K562 (cell line): ENCODE results near the gene TIMM8A. TPM values are rescaled to one million over a fixed set of nuclear protein-coding genes. Genes with fewer than 3 reads are reported as not detected.

ENCODE experiments used
- ARHGAP35 ChIP-seq: fragments of 450-650 bp; IDR thresholded peaks from 2 replicates; pipeline ENCODE4 v1.6.1; 2018; ENCODE audit not compliant: partially characterized antibody
- CBFA2T2 ChIP-seq: fragments of 450-650 bp; conservative IDR thresholded peaks from 2 replicates; pipeline ENCODE4 v1.6.1; 2017; ENCODE audit warnings: mild to moderate bottlenecking
- CXXC5 ChIP-seq: fragments of 250-450 bp; sonication (Bioruptor Pico); IDR thresholded peaks from 2 replicates; pipeline ENCODE4 v1.8.0; 2022; ENCODE audit warnings: inconsistent platforms, mild to moderate bottlenecking, moderate library complexity
- EWSR1 ChIP-seq: fragments of 450-650 bp; IDR thresholded peaks from 2 replicates; pipeline ENCODE4 v1.6.1; 2018; ENCODE audit warnings: borderline replicate concordance, mild to moderate bottlenecking, low read depth, moderate library complexity; ENCODE audit not compliant: partially characterized antibody
- KLF1 ChIP-seq: fragments of 450-650 bp; IDR thresholded peaks from 2 replicates; pipeline ENCODE4 v1.6.1; 2016; ENCODE audit warnings: missing genetic modification characterization, missing compliant biosample characterization
- MAFK ChIP-seq: IDR thresholded peaks from 2 replicates; pipeline ENCODE4 v1.6.1; 2011; ENCODE audit warnings: low read length, improper control_type of control experiment
- MECOM ChIP-seq: fragments of 250-450 bp; sonication (Bioruptor Pico); IDR thresholded peaks from 2 replicates; pipeline ENCODE4 v1.8.0; 2022; ENCODE audit warnings: inconsistent platforms
- MYNN ChIP-seq, 2 experiments: sonication (generic); formaldehyde crosslinking in 1 of 2; IDR thresholded peaks; 2 replicates each; pipeline versions ENCODE4 v1.5.0 to v1.6.1; 2016 to 2020; ENCODE audit warnings: antibody characterized with exemption in 1 of 2, missing genetic modification reagents in 1 of 2
- NFATC3 ChIP-seq: fragments of 450-650 bp; IDR thresholded peaks from 2 replicates; pipeline ENCODE4 v1.6.1; 2017; ENCODE audit warnings: mild to moderate bottlenecking
- PCBP2 ChIP-seq: fragments of 200-400 bp; formaldehyde crosslinking; IDR thresholded peaks from 2 replicates; pipeline ENCODE4 v1.6.1; 2018; ENCODE audit warnings: low read length, low read depth, mild to moderate bottlenecking, moderate library complexity; ENCODE audit not compliant: poor library complexity, severe bottlenecking
- POLR2AphosphoS5 ChIP-seq: IDR thresholded peaks from 2 replicates; pipeline ENCODE4 v1.6.1; 2011; ENCODE audit warnings: mild to moderate bottlenecking, low read depth, low read length, moderate library complexity; ENCODE audit not compliant: control insufficient read depth, insufficient read depth
- PYGO2 ChIP-seq: fragments of 450-650 bp; IDR thresholded peaks from 2 replicates; pipeline ENCODE4 v1.6.1; 2016; ENCODE audit warnings: mild to moderate bottlenecking, missing genetic modification characterization, moderate library complexity, missing compliant biosample characterization
- RBM15 ChIP-seq: fragments of 200-400 bp; formaldehyde crosslinking; IDR thresholded peaks from 2 replicates; pipeline ENCODE4 v1.6.1; 2018; ENCODE audit warnings: mild to moderate bottlenecking, low read length, moderate library complexity; ENCODE audit not compliant: insufficient read depth
- RBM39 ChIP-seq: fragments of 200-400 bp; formaldehyde crosslinking; optimal IDR thresholded peaks from 2 replicates; pipeline ENCODE3; 2018; ENCODE audit warnings: low read depth, low read length
- RCOR1 ChIP-seq, 2 experiments: IDR thresholded peaks; 2 replicates each; pipeline ENCODE4 v1.6.1; 2012; ENCODE audit warnings: low read depth in 2 of 2, low read length in 2 of 2, borderline replicate concordance in 1 of 2, improper control_type of control experiment in 1 of 2
- RFX1 ChIP-seq: fragments of 450-650 bp; IDR thresholded peaks from 2 replicates; pipeline ENCODE4 v1.6.1; 2016; ENCODE audit warnings: mild to moderate bottlenecking, moderate library complexity
- ZC3H4 ChIP-seq: sonication (generic); formaldehyde crosslinking; IDR thresholded peaks from 2 replicates; pipeline ENCODE4 v1.9.0; 2021; ENCODE audit warnings: missing genetic modification reagents, borderline replicate concordance
- ZFX ChIP-seq: sonication (generic); formaldehyde crosslinking; IDR thresholded peaks from 2 replicates; pipeline ENCODE4 v1.8.0; 2022; ENCODE audit warnings: mild to moderate bottlenecking, missing genetic modification reagents, moderate library complexity
- ZNF23 ChIP-seq: fragments of 250-450 bp; sonication (Bioruptor Pico); IDR thresholded peaks from 2 replicates; pipeline ENCODE4 v1.4.0; 2020; ENCODE audit warnings: mild to moderate bottlenecking
- ZNF561 ChIP-seq: fragments of 450-650 bp; formaldehyde crosslinking; conservative IDR thresholded peaks from 2 replicates; pipeline ENCODE4 v1.4.0; 2020; ENCODE audit warnings: mild to moderate bottlenecking, moderate library complexity
- ZNF644 ChIP-seq: fragments of 200-800 bp; sonication (Bioruptor generic); IDR thresholded peaks from 2 replicates; pipeline ENCODE4 v1.6.1; 2016; ENCODE audit warnings: low read depth, missing genetic modification characterization, missing compliant biosample characterization
- ZSCAN29 ChIP-seq: fragments of 450-650 bp; IDR thresholded peaks from 2 replicates; pipeline ENCODE4 v1.6.1; 2017
- polyA plus RNA-seq, 8 experiments: library from polyadenylated mRNA; depleted of rRNA in 4 of 8; stranded (reverse) in 5 of 8; unstranded in 3 of 8; fragments of >200 nt; fragmentation: Nextera tagmentation in 2 of 8; fragmentation: Illumina TruSeq in 1 of 8; extraction: Ambion mirVana in 2 of 8; extraction: Trizol in 1 of 8; gene quantifications; 2 replicates each; pipeline versions ENCODE4 v1.2.1 to v1.2.3, GENCODE V29; 2011 to 2014; ENCODE audit warnings: inconsistent platforms in 1 of 8, missing spikeins in 1 of 8
- total RNA-seq, 7 experiments: library from RNA; depleted of rRNA in 6 of 7; stranded (reverse); fragments of >200 nt in 6 of 7; fragmentation: Illumina TruSeq in 2 of 7; extraction: Trizol in 2 of 7; gene quantifications; 2 replicates each; pipeline versions ENCODE4 v1.2.1 to v1.2.3, GENCODE V29; 2011 to 2021; ENCODE audit warnings: low replicate concordance in 1 of 7
- TF ChIP-seq, protein P1 (sequence below): fragments of 250-450 bp; sonication (Bioruptor Pico); IDR thresholded peaks from 2 replicates; pipeline ENCODE4 v1.4.0; 2020; ENCODE audit warnings: borderline replicate concordance
- TF ChIP-seq, protein P2 (sequence below): fragments of 450-650 bp; conservative IDR thresholded peaks from 2 replicates; pipeline ENCODE4 v1.6.1; 2016; ENCODE audit warnings: missing genetic modification characterization, low read depth, mild to moderate bottlenecking, control low read depth, missing compliant biosample characterization
- TF ChIP-seq, protein P3 (sequence below): conservative IDR thresholded peaks from 2 replicates; pipeline ENCODE4 v1.6.1; 2011; ENCODE audit warnings: low read depth, mild to moderate bottlenecking, low read length; ENCODE audit not compliant: control insufficient read depth

The TIMM8A gene
- total and polyA plus RNA-seq, 9 of the 15 experiments (the other 6 are each of a cell fraction or from before 2014, with no cell fraction given), result 10.9 to 132 (median 41.1) TPM

DNA sequence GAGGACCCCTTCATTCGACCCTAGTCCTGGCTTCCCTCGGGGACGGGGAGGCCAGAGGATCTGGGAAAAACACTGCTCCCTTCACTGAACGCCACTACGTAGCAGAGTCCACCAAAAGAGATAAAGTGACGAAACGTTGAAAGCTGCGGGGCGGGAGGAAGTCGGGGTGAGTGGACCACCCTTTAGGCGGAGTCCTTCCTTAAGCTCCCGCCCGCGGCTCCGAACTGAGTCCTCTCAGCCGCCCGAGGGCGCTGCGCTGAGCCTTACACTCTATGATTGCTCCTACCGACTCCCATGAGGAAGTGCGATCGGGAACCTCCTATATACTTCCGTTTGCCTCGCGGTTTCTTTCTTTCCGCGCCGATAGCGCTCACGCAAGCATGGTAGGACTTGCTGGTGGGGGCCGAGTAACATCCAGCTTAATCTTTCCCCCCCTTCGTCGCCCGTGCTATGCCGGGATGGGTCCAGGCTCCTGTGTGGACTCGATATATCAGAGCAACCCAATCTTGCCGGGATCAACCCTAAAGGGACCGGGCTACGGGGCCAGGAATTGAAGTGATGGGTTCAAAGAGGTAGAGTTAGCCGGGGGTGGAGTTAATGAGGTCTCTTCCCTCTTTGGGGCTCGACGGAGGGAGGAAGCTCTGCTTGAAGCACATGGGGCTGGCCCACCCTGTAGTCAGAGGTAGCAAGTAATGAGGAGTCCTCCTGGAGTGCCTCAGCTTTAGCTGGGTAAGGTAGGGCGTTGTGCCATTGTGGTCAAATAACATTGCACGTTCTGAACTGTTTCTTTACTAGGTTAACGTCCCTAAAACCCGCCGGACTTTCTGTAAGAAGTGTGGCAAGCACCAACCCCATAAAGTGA is 42.4 kb upstream of the TIMM8A start, which contains the start of gene RPL36A (continued):
- TF ChIP-seq, protein P1, sequence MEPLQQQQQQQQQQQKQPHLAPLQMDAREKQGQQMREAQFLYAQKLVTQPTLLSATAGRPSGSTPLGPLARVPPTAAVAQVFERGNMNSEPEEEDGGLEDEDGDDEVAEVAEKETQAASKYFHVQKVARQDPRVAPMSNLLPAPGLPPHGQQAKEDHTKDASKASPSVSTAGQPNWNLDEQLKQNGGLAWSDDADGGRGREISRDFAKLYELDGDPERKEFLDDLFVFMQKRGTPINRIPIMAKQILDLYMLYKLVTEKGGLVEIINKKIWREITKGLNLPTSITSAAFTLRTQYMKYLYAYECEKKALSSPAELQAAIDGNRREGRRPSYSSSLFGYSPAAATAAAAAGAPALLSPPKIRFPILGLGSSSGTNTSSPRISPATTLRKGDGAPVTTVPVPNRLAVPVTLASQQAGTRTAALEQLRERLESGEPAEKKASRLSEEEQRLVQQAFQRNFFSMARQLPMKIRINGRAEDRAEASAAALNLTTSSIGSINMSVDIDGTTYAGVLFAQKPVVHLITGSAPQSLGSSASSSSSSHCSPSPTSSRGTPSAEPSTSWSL (CRISPR knock-in tag), result no peak
- TF ChIP-seq EWSR1, result no peak
- no peak for TF ChIP-seq NFATC3
- TF ChIP-seq CXXC5, result peak; percentile 70
- peak; percentile 96 for TF ChIP-seq POLR2AphosphoS5
- TF ChIP-seq MECOM (CRISPR knock-in tag), result 0 out of 2 replicates have a peak, but pooled peaks have one; percentile 16
- no peak for TF ChIP-seq ZC3H4
- TF ChIP-seq ZFX (CRISPR knock-in tag), result peak; percentile 50; the same call in 1 of the 2 replicates
- no peak for TF ChIP-seq ZNF644
- TF ChIP-seq ZNF561, result no peak
- TF ChIP-seq, protein P2, sequence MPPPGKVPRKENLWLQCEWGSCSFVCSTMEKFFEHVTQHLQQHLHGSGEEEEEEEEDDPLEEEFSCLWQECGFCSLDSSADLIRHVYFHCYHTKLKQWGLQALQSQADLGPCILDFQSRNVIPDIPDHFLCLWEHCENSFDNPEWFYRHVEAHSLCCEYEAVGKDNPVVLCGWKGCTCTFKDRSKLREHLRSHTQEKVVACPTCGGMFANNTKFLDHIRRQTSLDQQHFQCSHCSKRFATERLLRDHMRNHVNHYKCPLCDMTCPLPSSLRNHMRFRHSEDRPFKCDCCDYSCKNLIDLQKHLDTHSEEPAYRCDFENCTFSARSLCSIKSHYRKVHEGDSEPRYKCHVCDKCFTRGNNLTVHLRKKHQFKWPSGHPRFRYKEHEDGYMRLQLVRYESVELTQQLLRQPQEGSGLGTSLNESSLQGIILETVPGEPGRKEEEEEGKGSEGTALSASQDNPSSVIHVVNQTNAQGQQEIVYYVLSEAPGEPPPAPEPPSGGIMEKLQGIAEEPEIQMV (tag), result no peak
- no peak for TF ChIP-seq RFX1
- TF ChIP-seq RBM39, result peak; percentile 67
- TF ChIP-seq, protein P3, sequence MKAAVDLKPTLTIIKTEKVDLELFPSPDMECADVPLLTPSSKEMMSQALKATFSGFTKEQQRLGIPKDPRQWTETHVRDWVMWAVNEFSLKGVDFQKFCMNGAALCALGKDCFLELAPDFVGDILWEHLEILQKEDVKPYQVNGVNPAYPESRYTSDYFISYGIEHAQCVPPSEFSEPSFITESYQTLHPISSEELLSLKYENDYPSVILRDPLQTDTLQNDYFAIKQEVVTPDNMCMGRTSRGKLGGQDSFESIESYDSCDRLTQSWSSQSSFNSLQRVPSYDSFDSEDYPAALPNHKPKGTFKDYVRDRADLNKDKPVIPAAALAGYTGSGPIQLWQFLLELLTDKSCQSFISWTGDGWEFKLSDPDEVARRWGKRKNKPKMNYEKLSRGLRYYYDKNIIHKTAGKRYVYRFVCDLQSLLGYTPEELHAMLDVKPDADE, result no peak; the same call in 1 of the 2 replicates
- TF ChIP-seq ZNF23, result no peak
- no peak; the same call in 1 of the 2 replicates for TF ChIP-seq PYGO2 (tag)
- no peak for TF ChIP-seq MAFK
- TF ChIP-seq MYNN (IDR thresholded peaks at IDR 0.05), result no peak
- no peak for TF ChIP-seq MYNN (CRISPR knock-in tag; IDR thresholded peaks at IDR 0.05)
- no peak for TF ChIP-seq ARHGAP35
- no peak for TF ChIP-seq CBFA2T2
- TF ChIP-seq KLF1 (tag), result peak; percentile 41; the same call in 1 of the 2 replicates
- TF ChIP-seq PCBP2, result no peak
- TF ChIP-seq RCOR1 (IDR thresholded peaks at IDR 0.05; ENCODE audit: borderline replicate concordance in 1 of 2, low read depth in 2 of 2, low read length in 2 of 2), result peak in 1 of 2 experiments; percentile 43; a peak in 1 of 4 replicates
- no peak for TF ChIP-seq RBM15
- TF ChIP-seq ZSCAN29, result 0 out of 2 replicates have a peak, but pooled peaks have one; percentile 13
